GM19035 (cell line): ENCODE measurements around the gene LMTK3.

Experiments used
- ATAC-seq: cut with Tn5 transposase; IDR thresholded peaks from one replicate; pipeline ENCODE4 v1.9.1; 2021; ENCODE audit not compliant: unreplicated experiment

The LMTK3 gene

DNA sequence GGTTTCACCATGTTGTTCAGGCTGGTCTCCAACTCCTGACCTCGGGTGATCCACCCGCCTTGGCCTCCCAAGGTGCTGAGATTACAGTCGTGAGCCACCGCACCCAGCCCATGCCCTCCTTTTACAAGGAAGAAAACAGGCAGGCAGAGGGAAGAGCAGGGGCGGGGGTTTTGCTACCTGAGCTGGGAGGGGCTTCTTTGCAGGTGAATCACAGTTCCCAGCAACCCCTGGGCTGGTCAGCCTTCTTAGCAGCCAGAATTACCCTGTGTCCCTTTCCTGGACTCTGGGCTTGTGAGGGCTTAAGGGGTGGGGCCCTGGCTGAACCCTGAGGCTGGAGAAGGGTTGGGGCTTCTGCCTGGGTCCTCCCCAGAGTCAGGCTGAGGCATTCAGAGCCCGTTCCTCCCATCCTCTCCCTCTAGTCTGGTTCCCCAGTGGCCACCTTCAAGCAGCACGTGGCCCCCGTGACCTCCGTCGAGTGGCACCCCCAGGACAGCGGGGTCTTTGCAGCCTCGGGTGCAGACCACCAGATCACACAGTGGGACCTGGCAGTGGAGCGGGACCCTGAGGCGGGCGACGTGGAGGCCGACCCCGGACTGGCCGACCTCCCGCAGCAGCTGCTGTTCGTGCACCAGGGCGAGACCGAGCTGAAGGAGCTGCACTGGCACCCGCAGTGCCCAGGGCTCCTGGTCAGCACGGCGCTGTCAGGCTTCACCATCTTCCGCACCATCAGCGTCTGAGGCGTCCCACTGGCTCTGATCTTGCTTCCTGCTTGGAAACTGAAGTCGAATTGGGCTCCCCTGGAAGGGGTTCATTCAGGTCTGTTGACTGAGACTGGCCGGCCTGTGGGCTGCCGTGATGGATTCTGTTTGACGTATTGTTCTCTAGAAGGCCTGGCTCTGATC lies 59.1 kb downstream of the LMTK3 start:
- ATAC-seq: no peak

GRCh38 chr19:48451624-48452023 lies 60.0 kb downstream of the LMTK3 start:
- ATAC-seq: no peak

DNA sequence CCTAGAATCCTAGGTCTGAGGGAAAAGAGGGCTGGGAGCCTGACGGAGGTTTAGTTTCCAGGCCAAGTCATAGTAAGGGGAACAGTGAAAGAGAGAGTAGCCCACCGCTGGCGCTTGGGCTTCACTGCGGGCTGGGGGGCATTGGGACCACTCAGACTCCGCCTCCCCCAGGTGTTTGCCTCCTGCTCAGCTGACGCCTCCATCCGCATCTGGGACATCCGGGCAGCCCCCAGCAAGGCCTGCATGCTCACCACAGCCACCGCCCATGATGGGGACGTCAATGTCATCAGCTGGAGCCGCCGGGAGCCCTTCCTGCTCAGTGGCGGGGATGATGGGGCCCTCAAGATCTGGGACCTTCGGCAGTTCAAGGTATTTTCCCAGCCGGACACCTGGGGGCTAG lies 60.8 kb downstream of the LMTK3 start:
- no peak for ATAC-seq

DNA sequence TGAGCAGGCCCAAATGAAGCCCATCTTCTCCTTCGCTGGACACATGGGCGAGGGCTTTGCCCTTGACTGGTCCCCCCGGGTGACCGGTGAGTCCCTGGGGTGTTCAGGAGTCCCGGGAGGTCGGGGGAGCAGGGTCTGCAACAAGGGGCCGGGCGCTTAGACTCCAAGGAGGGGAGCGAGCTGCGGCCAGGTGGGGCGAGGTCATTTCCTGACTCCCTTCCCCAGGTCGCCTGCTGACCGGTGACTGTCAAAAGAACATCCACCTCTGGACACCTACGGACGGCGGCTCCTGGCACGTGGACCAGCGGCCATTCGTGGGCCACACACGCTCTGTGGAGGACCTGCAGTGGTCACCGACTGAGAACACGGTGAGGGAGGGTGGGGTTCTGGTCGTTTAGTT lies 61.2 kb downstream of the LMTK3 start:
- ATAC-seq: no peak

DNA sequence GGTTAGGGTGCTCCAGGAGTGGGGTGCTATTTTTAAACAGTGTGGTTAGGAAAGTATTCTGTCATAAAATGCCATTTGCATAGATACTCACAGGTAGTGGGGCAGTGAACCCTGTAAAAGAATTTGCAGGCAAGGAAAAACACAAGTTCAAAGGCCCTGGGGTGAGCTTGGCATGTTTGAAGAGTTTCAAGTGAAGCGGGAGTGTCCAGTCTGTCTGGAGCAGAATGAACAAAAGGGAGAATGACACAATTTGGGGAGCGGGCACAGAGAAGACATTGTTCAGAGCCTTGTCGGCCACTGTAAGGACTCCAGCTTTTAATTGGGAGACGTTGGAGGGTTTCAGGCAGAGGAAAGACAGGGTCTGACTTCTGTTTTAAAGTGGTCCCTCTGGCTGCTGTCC lies 63.1 kb downstream of the LMTK3 start:
- ATAC-seq: no peak

GRCh38 chr19:48446579-48446978 lies 65.1 kb downstream of the LMTK3 start:
- ATAC-seq: no peak

DNA sequence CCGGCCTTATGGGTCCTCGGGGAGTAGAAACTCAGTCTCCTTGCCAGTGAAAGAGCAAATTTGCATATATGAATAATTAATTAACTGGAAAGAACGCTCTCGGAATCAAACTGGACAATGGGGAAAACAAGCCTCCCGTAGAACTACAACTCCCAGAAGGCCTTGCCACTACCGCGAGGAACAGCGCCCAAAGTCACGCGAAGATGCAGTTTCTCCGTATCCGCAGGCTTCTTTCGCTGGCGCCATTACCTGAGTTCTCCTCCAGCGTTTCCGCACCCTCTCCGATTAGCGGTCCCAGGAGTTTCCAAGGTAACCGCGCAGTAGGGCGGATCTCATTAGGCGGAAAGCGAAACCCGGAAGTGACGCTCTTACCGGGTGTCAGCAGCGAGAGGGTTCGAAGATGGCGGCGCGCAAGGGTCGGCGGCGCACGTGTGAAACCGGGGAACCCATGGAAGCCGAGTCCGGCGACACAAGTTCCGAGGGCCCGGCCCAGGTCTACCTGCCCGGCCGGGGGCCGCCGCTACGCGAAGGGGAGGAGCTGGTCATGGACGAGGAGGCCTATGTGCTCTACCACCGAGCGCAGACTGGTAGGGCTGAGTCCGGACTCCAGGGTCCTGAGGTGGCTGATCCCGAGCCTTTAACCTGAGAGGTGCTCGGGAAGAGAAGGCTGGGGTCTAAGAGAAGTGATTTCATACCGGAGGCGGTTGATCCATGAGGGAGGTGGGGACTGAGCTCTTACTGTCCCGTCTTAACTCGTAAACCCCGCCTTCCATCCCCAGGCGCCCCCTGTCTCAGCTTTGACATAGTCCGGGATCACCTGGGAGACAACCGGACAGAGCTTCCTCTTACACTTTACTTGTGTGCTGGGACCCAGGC lies 65.8 kb downstream of the LMTK3 start, which contains the start of gene GRWD1:
Gene GRWD1, plus strand, starts transcription at position 378 of the 876 bp plus-strand sequence. Its CDS starts 23 bp downstream, at position 401.
- ATAC-seq: peak; percentile 81

GRCh38 chr19:48445256-48445605 lies 66.4 kb downstream of the LMTK3 start:
- ATAC-seq: peak; percentile 24

GRCh38 chr19:48444936-48445200 lies 66.8 kb downstream of the LMTK3 start:
- no peak for ATAC-seq

DNA sequence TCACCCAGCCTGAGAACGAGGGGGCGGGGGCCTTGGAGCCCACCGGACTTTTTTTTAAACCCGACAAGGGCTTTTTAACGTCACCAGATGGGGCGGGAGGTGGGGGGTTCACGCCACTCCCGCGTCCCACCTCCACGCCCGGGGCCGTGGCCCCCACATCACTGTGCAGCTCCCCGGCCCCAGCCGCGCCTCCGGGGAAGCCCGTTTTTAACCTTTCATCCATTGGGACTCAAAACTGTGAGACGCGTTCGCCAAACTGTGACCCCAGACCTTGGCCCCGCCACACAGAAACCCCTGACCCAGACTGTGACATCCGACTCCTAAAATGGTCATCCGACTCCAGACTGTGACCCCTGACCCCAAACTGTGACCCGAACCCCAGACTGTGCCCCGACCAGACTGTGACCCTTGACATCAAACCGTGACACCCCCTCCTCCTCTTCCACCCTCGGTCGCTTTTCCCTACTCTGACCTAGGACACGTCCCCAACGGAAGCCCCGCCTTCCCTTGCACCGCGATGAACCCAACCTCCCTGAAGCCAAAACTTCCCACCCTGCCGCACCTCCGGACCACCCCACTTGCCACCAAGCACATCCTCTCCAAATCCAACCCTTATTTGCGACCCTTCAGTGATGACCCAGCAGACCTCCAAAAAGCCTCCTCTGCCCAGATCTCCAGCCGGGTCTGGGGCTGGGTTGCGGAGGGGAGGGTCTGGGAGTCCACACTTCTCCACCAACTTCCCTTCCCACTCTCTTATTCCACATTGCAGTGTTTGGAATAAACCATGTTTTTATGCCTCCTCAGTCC lies 67.3 kb downstream of the LMTK3 start:
- no peak for ATAC-seq

DNA sequence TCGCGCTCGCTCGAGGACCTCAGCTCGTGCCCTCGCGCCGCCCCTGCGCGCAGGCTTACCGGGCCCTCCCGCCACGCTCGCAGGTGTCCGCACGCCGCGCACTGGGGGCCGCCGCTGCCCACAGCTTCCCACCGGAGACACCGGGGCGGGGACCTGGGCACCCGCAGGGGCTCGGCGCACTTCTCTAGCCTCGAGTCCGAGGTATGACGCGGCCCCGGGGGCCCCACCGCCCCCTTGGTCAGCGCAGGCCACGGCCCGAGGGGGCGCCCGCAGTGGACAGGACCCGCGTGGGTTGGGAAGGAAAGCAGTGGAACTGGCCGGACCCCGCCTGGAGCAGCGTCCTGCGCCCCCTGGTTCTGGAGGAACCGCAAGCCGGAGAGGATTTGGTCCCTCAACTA lies 67.9 kb downstream of the LMTK3 start:
- no peak for ATAC-seq

- ATAC-seq: no peak
Observed at GRCh38 chr19:48443256-48443655, 68.4 kb downstream of the LMTK3 start.

DNA sequence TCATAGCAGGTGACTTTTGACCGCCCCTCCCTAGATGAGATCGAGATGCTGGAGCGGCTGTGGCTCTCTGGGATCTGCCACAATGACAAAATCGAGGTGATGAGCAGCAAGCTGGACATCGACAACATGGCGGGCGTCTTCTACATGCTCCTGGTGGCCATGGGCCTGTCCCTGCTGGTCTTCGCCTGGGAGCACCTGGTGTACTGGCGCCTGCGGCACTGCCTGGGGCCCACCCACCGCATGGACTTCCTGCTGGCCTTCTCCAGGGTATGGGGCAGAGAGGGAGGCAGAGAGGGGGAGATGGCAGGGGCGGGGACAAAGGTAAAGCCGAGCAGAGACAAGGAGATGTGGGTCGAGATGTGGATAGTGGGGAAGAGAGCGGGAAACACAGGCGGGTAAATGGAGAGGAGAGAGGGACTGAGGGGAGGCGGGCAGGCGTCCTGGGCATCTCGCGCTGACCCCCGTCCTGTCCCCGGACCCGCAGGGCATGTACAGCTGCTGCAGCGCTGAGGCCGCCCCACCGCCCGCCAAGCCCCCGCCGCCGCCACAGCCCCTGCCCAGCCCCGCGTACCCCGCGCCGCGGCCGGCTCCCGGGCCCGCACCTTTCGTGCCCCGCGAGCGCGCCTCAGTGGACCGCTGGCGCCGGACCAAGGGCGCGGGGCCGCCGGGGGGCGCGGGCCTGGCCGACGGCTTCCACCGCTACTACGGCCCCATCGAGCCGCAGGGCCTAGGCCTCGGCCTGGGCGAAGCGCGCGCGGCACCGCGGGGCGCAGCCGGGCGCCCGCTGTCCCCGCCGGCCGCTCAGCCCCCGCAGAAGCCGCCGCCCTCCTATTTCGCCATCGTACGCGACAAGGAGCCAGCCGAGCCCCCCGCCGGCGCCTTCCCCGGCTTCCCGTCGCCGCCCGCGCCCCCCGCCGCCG lies 69.3 kb downstream of the LMTK3 start:
- no peak for ATAC-seq

DNA sequence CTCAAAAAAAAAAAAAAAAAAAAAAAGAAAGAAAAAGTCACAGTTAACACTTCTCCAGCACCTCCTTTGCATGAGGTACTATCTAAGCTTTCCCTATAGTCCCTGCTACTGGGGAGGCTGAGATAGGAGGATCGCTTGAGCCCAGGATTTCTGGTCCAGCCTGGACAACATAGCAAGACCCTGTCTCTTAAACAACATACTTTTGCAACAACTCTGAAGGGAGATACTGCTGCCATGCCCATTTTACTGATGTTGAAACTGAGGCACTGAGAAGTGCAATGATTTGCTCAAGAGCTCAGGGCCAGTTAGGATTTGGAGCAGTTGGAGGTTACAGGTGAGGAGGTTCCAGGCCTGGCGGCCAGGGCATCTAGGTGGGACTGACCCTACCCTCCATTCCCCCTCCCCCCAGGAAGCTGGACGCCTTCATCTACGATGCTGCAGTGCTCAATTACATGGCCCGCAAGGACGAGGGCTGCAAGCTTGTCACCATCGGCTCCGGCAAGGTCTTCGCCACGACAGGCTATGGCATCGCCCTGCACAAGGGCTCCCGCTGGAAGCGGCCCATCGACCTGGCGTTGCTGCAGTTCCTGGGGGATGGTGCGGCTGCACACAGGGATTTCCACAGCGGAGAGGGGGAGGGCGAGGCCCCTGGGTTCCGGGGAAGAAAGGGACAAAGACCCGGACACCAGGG lies 70.1 kb downstream of the LMTK3 start:
- ATAC-seq: no peak

DNA sequence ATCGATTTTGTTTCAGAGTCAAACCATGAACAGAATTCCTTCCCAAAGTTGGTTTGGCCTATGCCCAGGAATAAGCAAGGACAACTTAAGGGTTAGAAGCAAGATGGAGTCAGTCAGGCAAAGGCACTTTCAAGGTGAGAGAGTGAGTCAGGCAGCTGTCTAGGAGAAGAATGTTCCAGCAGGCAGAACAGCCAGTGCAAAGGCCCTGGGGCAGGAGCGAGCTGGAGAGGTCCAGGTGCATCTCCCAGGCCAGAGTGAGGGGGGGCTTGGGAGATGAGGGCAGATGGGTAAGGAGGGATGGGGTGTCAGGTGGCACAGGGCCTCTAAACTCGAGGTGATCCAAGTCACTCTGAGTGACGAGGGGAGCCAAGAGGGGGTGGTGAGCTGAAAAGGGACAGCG lies 75.0 kb downstream of the LMTK3 start:
- no peak for ATAC-seq
